HG03439 (cell line): ENCODE data around the gene NOTCH4.
"Not testable (repeated sequence)": the region's sequence is repeated elsewhere in the genome, so short reads cannot be mapped to it uniquely, and the experiment has no call there.

Experiments
- ATAC-seq: cut with Tn5 transposase; IDR thresholded peaks from one replicate; pipeline ENCODE4 v1.9.1; 2021; ENCODE audit warnings: mild to moderate bottlenecking, moderate library complexity; ENCODE audit not compliant: unreplicated experiment

NOTCH4 gene

GRCh38 chr6:32194825-32195651, 28.8 kb downstream of the NOTCH4 start:
- no peak for ATAC-seq

- no peak for ATAC-seq
These were observed 29.5 kb downstream of the NOTCH4 start for GRCh38 chr6:32194388-32194787.

GRCh38 chr6:32193096-32193495, 30.8 kb downstream of the NOTCH4 start:
- ATAC-seq: not testable (repeated sequence)

GRCh38 chr6:32192608-32193039, 31.2 kb downstream of the NOTCH4 start, which contains the start of gene GPSM3:
GPSM3 (minus strand) TSS chr6:32192643; CDS start chr6:32192513, 130 bp downstream.
- ATAC-seq: no peak

GRCh38 chr6:32191696-32192607, 31.9 kb downstream of the NOTCH4 start:
- no peak for ATAC-seq

- no peak for ATAC-seq
These were observed 32.8 kb downstream of the NOTCH4 start for GRCh38 chr6:32190911-32191677.

GRCh38 chr6:32190054-32190851, 33.6 kb downstream of the NOTCH4 start, which contains the start of gene PBX2:
PBX2 (minus strand) TSS chr6:32190202; CDS start chr6:32189915, 287 bp downstream.
- peak; percentile 47 for ATAC-seq

GRCh38 chr6:32189742-32190053, 34.2 kb downstream of the NOTCH4 start:
- no peak for ATAC-seq

- ATAC-seq: no peak
These were observed 34.7 kb downstream of the NOTCH4 start for GRCh38 chr6:32189069-32189741.

GRCh38 chr6:32188381-32189068, 35.3 kb downstream of the NOTCH4 start:
- no peak for ATAC-seq

GRCh38 chr6:32187725-32188380, 36.0 kb downstream of the NOTCH4 start:
- ATAC-seq: not testable (repeated sequence)

- no peak for ATAC-seq
These were observed 36.7 kb downstream of the NOTCH4 start for GRCh38 chr6:32187009-32187709.

- not testable (repeated sequence) for ATAC-seq
These were observed 37.6 kb downstream of the NOTCH4 start for GRCh38 chr6:32186151-32186840.

- not testable (repeated sequence) for ATAC-seq
These were observed 38.2 kb downstream of the NOTCH4 start for GRCh38 chr6:32185681-32186131.

- no peak for ATAC-seq
These were observed 39.7 kb downstream of the NOTCH4 start, which contains the start of gene AGER for GRCh38 chr6:32184084-32184640. AGER (minus strand) TSS chr6:32184253; CDS start chr6:32184222, 31 bp downstream.

GRCh38 chr6:32183483-32184083, 40.3 kb downstream of the NOTCH4 start:
- ATAC-seq: no peak
